SHP77 treated with DMSO at 0.1 percent for 48 hours (cell line): ENCODE data around the gene NUMA1.

Source experiments
- DNase-seq: peaks from one replicate; lab custom pipeline; 2025; lab: John Stamatoyannopoulos, UW

Gene NUMA1, protein sequence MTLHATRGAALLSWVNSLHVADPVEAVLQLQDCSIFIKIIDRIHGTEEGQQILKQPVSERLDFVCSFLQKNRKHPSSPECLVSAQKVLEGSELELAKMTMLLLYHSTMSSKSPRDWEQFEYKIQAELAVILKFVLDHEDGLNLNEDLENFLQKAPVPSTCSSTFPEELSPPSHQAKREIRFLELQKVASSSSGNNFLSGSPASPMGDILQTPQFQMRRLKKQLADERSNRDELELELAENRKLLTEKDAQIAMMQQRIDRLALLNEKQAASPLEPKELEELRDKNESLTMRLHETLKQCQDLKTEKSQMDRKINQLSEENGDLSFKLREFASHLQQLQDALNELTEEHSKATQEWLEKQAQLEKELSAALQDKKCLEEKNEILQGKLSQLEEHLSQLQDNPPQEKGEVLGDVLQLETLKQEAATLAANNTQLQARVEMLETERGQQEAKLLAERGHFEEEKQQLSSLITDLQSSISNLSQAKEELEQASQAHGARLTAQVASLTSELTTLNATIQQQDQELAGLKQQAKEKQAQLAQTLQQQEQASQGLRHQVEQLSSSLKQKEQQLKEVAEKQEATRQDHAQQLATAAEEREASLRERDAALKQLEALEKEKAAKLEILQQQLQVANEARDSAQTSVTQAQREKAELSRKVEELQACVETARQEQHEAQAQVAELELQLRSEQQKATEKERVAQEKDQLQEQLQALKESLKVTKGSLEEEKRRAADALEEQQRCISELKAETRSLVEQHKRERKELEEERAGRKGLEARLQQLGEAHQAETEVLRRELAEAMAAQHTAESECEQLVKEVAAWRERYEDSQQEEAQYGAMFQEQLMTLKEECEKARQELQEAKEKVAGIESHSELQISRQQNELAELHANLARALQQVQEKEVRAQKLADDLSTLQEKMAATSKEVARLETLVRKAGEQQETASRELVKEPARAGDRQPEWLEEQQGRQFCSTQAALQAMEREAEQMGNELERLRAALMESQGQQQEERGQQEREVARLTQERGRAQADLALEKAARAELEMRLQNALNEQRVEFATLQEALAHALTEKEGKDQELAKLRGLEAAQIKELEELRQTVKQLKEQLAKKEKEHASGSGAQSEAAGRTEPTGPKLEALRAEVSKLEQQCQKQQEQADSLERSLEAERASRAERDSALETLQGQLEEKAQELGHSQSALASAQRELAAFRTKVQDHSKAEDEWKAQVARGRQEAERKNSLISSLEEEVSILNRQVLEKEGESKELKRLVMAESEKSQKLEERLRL (N-terminal part only)

DNA sequence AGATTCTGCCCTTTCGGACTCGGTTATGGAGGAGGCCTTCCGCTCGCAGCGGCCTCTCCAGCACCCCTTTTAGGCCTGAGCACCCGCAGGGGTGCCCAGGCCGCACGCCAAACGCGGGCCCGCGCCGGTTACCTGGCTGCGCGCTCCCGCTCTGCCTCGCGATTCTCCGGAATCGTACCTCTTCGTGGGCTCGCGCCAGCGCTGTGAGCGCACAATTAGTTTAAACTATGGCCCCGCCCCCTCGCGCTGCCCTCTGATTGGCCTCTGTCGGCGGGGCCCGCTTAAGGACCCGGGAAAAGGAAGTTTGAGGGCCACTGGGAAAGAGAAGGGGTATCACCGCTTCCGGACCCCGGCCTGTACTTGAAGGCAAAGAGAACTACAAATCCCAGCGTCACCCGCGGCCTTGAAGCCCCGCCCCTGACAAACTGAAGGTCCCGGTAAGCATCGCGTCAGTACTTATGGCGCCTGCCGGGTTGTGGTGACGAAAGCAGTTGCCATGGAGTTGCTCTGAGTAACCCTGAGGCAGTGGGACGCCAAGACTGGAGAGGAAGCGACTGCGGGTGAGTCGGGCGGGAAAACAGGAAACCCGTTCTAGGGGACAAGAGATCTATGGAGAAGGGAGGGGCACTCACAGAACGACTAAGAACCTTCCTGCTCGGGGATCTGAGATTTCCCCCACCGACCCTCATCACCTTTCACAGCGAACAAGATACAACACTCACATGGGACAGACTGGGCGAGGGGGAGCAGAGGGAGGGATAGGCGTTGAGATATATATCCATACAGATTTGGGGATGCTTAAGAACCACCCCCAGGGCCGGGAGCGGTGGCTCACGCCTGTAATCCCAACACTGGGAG lies at the start of gene NUMA1, which contains the start of gene LRRC51:
Gene NUMA1 (minus strand): TSS at position 217 of the 858 bp plus-strand sequence. CDS start 44,599 bp downstream, outside the sequence.
Gene LRRC51 (plus strand): TSS at position 525 of the 858 bp plus-strand sequence. CDS start 8,234 bp downstream, outside the sequence.
- peak; percentile 100 for DNase-seq

DNA sequence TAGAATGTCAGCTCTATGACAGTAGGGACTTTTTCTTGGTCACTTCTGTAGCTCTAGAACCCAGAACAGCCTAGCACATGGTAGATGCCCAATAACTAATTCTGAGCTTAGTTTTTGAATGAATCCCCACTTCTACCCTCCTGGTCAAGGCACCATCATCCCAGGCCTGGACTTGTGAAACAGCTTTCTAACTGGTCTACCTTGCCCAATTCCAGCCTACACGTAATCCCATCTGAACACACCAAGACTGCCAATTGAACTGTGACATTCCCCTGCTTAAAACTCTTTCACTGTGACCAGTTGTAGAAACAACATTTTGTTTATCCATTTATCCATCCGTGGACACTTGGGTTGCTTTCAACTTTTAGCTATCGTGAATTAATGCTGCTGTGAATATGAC lies 49.0 kb upstream of the NUMA1 start:
- DNase-seq, result no peak

DNA sequence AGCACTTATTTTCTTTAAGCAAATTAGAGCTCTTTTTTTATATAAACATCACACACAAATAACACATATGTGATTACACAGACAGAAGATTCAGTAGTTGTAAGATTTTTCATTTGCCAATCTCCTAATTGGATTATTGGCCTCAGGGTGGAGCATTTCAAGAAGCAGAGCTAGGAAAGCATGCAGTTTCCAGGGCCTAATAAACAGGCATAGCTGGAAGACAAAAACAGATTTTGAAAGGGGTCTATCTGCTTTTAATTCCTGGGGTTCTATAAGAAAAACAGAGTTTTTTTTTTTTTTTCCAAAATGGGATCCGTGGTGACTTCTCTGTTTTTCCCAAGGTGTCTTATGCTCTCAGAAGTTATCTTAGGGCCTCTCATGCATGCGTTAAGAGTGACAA lies 47.6 kb upstream of the NUMA1 start:
- DNase-seq, result no peak

DNA sequence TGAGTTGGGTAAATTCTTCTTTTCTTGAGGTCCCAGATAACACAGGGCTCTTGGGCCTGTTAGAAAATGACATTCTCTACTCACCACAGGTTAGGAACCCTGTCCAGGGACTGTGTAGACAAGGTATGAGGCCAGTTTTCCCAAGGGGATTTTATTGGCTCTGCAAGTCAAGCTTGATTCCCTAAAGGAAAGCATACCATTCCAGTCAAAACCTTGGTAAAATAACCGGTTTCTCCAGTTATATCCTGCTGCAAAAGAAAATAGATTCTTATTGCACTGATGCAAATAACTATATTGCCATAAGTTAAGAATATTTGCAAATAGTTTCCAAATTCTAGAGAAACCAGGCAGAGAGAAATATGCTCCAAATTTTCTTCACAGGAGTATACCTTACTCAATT lies 45.6 kb upstream of the NUMA1 start:
- no peak for DNase-seq

DNA sequence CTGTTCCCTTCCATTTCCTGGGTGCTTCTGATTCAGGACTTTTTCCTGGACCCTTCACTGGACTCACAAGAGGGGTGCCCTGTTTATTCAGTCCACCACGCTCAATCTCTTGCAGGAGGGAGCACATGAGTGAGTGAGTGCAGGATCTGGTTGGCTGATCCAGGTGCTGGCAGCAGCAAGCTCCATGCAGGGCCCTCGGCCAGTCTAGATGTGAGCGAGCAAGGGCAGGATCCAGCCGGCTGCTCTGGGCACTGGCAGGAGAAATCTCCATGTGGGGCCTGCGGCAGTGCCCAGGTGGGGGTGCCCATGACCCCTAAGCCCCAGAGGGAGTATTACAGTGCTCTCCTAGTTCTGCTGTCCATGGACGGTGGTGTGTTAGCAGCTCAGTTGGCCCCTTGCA lies 43.7 kb upstream of the NUMA1 start:
- DNase-seq, result no peak

DNA sequence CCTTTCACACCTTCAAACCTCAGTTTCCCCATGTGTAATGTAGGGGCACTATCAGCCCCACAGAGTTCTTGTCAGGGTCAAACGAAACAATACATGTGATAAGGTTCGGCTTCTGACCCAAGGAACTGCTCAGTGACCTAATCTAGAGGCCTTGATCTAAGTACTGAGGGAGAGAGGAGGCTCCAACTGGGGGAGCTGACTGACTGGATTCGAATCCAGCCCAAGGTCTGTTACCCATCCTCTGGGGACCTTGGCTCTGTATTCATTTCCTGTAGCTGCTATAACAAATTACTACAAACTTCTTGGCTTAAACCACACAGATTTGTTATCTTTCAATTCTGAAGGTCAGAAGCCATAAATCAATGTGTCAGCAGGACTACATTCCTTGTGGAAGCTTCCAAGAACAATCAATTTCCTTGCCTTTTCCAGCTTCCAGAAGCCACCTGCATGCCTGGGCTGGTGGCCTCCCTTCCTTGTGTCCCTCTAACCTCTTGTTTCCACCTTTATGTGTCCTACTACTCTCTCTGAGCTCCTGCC lies 42.8 kb upstream of the NUMA1 start:
- DNase-seq, result no peak

DNA sequence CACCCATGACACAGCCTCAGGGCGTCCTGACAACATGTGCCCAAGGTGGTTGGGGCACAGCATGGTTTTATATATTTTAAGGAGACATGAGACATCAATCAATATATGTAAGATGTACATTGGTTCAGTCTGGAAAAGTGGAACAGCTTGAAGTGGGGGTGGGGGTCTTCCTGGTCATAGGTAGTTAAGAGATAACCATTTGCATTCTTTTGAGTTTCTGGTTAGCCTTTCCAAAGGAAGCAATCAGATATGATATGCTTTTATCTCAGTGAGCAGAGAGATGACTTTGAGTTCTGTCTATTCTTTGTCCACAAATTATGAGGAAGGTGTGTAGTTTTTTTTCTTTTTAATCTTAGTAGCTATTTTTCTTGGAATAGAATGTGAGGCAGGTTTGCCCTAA lies 42.3 kb upstream of the NUMA1 start:
- DNase-seq, result no peak

DNA sequence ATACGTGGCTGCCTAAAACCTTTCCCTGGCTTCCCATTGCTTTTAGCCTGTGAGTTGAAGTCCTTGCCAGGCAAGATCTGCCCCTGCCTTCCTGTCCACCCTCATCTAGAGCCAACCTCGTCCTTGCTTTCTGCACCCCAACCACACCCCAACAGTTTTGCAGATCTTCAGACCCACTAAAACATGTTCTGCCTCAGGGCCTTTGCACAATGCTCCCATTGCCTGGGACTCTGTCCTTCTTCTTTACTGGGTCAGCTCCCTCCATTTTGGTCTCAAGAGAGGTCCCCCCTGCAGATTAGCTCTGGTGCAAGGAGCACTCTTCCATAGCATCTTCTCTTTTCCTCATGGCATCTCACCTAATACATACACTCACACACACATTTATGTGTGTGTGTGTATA lies 40.6 kb upstream of the NUMA1 start:
- DNase-seq, result no peak

DNA sequence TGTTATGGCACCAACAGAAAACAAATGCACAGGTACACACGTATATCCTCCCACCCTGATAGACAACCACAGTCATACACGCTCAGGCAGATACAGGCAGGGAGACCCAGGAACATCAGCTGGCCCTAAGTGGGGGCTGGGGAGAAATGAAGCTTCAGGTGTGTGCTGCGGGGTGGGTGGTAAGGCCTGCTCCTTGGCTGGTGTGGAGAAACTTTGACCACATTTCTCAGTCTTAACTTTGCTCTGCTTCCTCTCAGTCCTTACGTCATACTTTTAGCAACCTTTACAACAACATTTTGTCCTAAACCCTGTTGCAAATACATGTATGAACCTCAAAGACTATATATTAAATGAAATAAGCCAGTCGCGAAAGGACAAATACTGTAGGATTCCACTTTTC lies 38.9 kb upstream of the NUMA1 start:
- no peak for DNase-seq

DNA sequence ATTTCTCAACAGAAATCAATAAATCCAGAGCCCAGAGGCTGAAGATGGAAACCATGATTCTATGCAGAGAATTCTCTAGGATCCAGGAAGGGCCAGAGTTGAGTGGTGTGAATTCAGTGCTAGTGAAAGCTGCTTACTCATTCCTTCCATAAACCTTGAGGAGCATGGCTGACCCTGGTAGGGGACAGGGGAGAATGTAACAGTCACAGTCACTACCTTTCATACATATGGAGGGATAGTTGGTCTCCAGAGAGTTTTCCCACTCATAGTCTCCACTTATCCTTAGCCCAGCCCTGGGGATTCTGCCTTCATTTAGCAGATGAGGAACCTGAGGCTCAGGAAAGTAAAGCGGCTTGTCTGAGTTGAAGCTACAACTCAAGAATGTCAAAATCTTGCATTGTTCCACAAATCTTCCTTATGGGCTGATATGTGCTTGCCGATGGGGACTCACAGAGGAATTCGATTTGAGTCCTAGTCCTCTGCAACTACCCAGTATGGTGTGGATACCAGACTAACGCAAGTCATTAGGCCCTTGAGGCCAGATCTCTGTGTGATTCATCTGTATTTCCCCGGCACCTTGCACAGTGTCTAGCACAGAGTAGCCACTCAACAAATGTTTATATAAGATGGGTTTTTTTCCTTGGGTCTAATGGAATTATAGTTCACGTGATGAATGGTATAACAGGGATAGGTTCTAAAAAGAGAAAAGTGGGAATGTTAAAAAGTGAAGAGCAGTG lies 35.8 kb upstream of the NUMA1 start:
- DNase-seq, result no peak

DNA sequence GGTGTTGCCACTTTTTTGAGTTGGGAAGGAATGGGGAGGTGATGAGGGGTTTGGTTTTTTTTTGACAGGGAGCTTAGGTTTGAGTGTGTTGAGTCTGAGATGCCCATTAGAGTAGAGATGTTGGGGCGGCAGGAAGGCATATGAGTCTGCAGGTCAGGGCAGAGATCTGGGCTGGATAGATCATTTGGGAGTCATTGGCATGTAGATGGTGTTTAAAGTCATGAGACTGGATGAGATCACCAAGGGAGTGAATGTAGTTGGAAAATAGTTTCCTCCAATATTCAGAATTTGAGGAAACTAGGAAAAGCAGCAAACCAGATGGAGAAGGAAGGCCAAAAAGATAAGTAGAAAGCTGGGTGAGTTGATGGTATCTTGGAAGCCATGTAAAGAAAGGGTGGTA lies 34.2 kb upstream of the NUMA1 start:
- DNase-seq, result no peak

DNA sequence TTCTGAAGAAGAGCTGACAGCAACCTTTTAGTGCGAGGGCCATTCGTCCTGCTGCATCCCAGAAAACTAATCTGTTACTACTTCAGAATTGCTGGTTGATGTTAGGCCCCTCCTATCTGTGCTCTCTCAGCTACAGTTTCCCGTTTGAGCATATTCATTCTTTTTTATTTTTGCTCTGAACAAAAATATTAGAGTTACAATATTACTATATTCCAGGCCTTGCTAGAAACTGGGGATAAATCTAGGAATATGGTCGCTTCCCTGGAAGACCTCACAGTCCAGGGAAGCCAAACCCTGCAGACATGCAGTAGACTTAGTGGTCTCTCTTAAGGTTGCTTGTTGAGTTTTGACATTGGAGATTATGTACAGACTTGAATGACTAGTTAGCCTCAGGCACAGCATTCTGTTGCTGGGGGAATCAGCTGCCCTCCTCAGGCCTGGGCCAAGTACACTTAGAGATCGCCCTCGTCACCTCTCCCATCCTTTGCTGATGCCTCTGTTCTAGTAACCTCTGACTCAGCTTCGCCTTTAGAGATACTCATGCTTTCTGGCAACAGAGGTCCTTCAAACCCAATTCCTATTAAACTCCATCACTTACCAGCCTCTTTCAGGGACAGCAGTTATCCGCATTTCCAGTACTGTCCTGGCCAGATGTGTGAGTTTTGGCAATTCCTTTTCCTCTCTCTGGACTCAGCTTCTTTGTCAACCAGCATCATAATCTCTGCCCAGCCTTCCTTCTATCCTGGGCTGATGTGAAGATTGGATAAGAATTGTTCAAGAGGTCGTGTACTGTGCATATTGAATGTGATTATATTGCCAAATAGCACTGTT lies 32.9 kb upstream of the NUMA1 start:
- no peak for DNase-seq

DNA sequence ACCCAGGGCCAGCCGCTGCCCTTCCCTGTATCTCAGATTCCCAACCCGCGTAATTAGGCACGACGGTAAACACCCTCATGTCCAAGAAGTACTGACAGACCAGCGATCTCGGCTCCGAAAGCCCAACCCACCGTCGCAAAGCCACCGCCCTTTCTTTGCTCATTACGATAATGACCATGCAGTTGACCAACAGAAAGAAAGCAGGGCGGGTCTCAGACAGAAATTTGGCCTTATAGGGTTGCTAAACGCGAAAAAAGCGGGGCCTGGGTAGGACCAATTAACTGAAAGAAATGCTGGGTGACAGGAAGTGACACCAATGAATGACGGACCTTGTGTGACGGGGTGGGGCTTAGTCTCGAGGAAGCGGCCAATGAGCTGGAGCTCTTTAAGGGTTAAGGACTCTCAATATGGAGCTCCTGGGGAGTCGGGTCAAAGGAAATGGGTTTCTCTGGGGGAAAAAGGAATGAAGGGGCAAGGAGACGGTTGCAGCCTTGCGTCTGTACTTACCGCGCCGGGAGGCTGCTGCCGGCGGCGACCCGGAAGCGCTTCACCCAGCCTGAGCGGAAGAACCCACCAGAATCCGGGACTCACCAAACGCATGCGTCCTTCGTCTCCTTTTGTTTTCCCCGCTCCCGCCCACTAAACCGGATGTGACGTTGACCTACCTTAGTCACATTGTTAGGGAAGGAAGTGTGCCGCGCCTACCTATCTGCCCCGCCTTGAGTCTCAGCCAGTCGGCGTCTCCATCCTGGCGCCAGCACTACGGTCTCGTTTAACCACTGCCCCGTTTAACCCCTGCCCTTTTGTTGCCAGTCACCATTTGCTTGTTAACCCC lies 32.0 kb upstream of the NUMA1 start, which contains the start of gene ANAPC15:
Gene ANAPC15 (minus strand): TSS at position 553 of the 835 bp plus-strand sequence. CDS start 1,419 bp downstream, outside the sequence.
- DNase-seq, result peak; percentile 99

DNA sequence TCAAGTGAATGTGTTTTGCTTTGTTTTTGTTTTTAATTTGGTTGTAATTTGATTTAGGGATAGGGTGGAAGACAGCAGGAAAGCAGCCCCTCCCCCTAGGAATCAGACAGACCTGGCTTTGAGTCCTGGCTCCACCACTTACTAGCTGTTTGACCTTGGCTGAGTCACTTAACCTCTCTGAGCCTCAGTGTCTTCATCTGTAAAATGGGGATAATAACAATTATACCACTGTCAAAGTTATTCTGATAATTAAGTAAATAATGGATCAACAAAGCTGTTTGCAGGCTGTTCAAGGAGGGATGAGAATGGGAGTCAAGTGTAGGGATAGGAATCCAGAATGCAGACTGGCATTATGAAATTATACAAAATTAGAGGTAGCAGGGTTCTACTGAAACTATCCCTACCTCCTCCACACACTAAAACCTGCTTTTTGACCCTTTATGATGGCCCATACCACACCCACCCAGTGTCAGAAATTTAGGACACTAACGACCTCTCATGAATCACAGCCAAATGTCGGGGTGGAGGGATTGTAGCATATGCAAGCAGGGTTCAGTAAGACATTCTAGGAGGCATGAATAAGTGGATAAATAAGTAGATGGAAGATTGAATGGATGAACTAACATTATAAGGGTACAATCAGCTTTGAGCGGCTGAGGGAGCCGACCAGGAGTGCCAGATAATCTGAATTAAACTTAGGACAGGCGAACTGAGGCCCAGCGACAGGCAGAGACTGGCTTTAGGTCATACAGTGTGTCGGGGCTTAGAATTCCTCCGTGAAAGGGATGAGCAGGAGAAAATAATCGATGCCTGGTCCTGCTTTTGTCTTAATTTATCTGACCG lies 31.2 kb upstream of the NUMA1 start:
- DNase-seq, result no peak

DNA sequence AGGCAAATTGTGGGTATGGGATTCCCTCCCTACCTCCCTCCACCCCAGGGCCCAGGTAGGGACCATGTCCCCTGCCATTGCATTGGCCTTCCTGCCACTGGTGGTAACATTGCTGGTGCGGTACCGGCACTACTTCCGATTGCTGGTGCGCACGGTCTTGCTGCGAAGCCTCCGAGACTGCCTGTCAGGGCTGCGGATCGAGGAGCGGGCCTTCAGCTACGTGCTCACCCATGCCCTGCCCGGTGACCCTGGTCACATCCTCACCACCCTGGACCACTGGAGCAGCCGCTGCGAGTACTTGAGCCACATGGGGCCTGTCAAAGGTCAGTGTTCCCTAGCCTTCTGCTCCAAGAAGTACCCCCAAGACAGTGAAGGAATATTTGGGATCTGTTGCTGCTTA lies 25.5 kb upstream of the NUMA1 start, which contains the start of gene TOMT:
Gene TOMT (plus strand): TSS at position 37 of the 400 bp plus-strand sequence. CDS start 28 bp downstream, at position 65.
- DNase-seq, result no peak

DNA sequence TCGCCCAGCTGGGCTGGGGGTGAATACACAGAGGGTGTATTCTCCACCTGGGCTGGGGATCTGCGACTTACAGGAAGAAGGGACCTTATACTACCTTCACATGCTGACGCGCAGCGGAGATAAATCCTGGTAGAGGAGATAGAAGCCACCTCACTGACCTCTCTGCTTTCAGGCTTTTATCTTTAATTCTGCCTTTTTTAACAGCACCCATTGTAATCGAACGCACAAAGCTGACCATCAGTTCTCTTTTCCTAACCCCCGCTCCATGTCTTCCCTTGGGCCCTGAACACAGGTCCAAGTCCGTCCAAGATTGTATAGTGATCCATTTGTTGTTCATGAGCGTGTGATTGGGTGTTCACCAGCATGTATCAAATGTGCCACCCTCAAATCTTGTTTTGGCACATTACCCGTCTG lies 23.4 kb upstream of the NUMA1 start:
- no peak for DNase-seq
